HepG2 (cell line): ENCODE measurements around the gene STEAP3.

ENCODE experiments used
- ASH2L ChIP-seq: fragments of 300-600, 200-600 bp; sonication (generic); IDR thresholded peaks from 2 replicates; pipeline ENCODE4 v1.7.0; 2017; ENCODE audit warnings: low read depth, mild to moderate bottlenecking, moderate library complexity, mixed read lengths, low read length; ENCODE audit not compliant: insufficient read length
- GABPB1 ChIP-seq: IDR thresholded peaks from 2 replicates; pipeline ENCODE4 v1.6.1; 2016; ENCODE audit warnings: mild to moderate bottlenecking, missing genetic modification reagents, moderate library complexity, missing compliant biosample characterization
- PITX1 ChIP-seq: sonication (generic); formaldehyde crosslinking; IDR thresholded peaks from 2 replicates; pipeline ENCODE4 v1.5.1; 2020; ENCODE audit warnings: mild to moderate bottlenecking, missing genetic modification reagents
- TCF12 ChIP-seq, 2 experiments: fragments of 450-650 bp in 1 of 2; sonication (generic) in 1 of 2; formaldehyde crosslinking in 1 of 2; IDR thresholded peaks; 2 replicates each; pipeline versions ENCODE4 v1.6.1 to v1.8.0; 2017 to 2022; ENCODE audit warnings: antibody characterized with exemption in 1 of 2, mild to moderate bottlenecking in 1 of 2, missing genetic modification reagents in 1 of 2, moderate library complexity in 1 of 2
- ZNF101 ChIP-seq: sonication (generic); formaldehyde crosslinking; IDR thresholded peaks from 2 replicates; pipeline ENCODE4 v1.4.0; 2020; ENCODE audit warnings: mild to moderate bottlenecking, low read depth, missing genetic modification reagents, borderline replicate concordance
- ZNF142 ChIP-seq: sonication (generic); formaldehyde crosslinking; IDR thresholded peaks from 2 replicates; pipeline ENCODE4 v1.4.0; 2020; ENCODE audit warnings: missing genetic modification reagents

- no peak for TF ChIP-seq GABPB1 (CRISPR knock-in tag)
- no peak for TF ChIP-seq ASH2L
- no peak for TF ChIP-seq ZNF142 (CRISPR knock-in tag)
- no peak for TF ChIP-seq ZNF101
- TF ChIP-seq TCF12 (IDR thresholded peaks at IDR 0.05) = no peak
- no peak for TF ChIP-seq TCF12 (CRISPR knock-in tag; IDR thresholded peaks at IDR 0.05)
- TF ChIP-seq PITX1 (CRISPR knock-in tag) = no peak
These were observed 30.3 kb downstream of the STEAP3 start for GRCh38 chr2:119253760-119254600.
